ENCODE results near the gene SORL1. TPM values are rescaled to one million over a fixed set of nuclear protein-coding genes. Genes with fewer than 3 reads are reported as not detected.

Gene SORL1
- total RNA-seq, 1 experiment from 2014 or later = 4.9 TPM

DNA sequence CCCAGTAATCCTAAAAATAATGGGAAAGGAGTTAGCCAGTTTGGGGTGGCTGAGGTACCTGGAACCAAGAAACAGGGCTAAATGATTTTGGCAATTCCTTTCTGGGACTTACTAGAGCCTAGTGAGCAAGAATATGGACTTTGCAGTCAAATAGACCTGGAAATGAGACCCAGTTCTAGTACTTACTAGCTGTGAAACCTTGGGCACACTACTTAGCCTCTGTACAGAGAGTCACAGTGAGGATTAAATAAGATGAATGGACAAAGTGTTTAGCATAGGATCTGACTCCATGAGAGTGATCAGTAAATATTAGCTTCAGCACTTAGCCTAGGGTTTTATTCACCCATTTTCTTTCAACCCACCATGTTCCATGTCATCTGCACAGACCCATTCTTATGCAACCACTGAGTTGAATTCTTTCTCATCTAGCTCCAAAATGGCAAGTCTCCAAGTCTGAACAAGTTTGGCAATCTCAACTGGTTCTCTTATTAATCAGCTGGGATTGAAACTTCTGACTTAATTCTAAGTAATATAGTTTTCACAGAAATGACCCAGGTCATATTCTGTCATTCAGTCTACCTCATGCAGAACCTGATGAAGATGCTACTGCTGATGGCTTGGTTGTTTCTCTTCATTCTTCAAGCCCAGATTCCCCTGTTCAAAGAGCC, 15.0 kb upstream of the SORL1 start:
- H3K79me2 ChIP-seq (ENCODE audit: low read depth) = no peaks in the 10 kb centered on the region
- H3K4me3 ChIP-seq = no peak overlapping the region
- DNase-seq = no peak
- POLR2A ChIA-PET (ENCODE audit: unreplicated experiment) = no interaction called here
- TF ChIP-seq, protein P1, sequence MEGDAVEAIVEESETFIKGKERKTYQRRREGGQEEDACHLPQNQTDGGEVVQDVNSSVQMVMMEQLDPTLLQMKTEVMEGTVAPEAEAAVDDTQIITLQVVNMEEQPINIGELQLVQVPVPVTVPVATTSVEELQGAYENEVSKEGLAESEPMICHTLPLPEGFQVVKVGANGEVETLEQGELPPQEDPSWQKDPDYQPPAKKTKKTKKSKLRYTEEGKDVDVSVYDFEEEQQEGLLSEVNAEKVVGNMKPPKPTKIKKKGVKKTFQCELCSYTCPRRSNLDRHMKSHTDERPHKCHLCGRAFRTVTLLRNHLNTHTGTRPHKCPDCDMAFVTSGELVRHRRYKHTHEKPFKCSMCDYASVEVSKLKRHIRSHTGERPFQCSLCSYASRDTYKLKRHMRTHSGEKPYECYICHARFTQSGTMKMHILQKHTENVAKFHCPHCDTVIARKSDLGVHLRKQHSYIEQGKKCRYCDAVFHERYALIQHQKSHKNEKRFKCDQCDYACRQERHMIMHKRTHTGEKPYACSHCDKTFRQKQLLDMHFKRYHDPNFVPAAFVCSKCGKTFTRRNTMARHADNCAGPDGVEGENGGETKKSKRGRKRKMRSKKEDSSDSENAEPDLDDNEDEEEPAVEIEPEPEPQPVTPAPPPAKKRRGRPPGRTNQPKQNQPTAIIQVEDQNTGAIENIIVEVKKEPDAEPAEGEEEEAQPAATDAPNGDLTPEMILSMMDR (conservative IDR thresholded peaks at IDR 0.05) = no peak
- no peak for TF ChIP-seq EZH2 (IDR thresholded peaks at IDR 0.05; ENCODE audit: low read depth)
- no peak overlapping the region for H3K4me2 ChIP-seq
- CTCF ChIA-PET = no interaction called here
- no peaks in the 10 kb centered on the region for H4K20me1 ChIP-seq (ENCODE audit: insufficient read depth)
- H3K9me2 ChIP-seq (ENCODE audit: insufficient read depth) = no peaks in the 10 kb centered on the region
- H3K27me3 ChIP-seq (ENCODE audit: insufficient read depth, low read depth) = peaks cover 24% of the 10 kb centered on the region; the same call in 1 of the 2 replicates
- no peaks in the 10 kb centered on the region for H3K4me1 ChIP-seq (replicated peaks; ENCODE audit: insufficient read depth)
- no peaks in the 10 kb centered on the region for H3K9me3 ChIP-seq (ENCODE audit: insufficient read depth, low read depth)
- BruUV-seq (replicated peaks) = no TSS peak
- no peaks in the 10 kb centered on the region for H3K36me3 ChIP-seq (ENCODE audit: low read depth)
- no peak overlapping the region for H2AFZ ChIP-seq
- H3F3A ChIP-seq (ENCODE audit: insufficient read depth, low read depth) = no peaks in the 10 kb centered on the region
- intact Hi-C loops (cut with micrococcal nuclease; ENCODE audit: unreplicated experiment) = no loop called here
- H3K27ac ChIP-seq = no peak overlapping the region

DNA sequence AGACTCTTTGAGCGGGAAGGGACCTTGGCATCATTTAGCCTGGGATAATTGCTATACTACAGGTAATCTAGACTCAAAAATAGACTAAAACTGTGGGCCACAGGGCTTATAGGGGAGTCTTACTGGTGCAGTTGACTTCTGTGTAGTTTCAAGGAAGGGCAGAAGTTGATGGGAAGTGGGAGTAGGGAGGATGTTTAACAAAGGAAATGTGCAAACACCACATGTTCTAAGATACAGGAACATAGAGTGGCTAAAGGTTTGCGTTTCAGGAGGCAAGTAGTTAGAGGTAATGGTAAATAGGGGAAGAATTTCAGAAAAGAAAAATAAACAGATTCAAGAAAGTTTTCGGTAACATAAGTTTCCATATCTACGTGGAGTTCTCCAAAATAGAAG, 14.4 kb upstream of the SORL1 start:
- Histone ChIP-seq H3K4me2 (no peak overlapping the region), H3K4me3 (no peak overlapping the region), H2AFZ (no peak overlapping the region), H3K9me3 (ENCODE audit: insufficient read depth, low read depth) (no peaks in the 10 kb centered on the region), H3K79me2 (ENCODE audit: low read depth) (no peaks in the 10 kb centered on the region), H4K20me1 (ENCODE audit: insufficient read depth) (no peaks in the 10 kb centered on the region), H3K27me3 (ENCODE audit: insufficient read depth, low read depth) (peaks cover 24% of the 10 kb centered on the region; the same call in 1 of the 2 replicates), H3K27ac (no peak overlapping the region), H3F3A (ENCODE audit: insufficient read depth, low read depth) (no peaks in the 10 kb centered on the region), H3K4me1 (replicated peaks; ENCODE audit: insufficient read depth) (no peaks in the 10 kb centered on the region), H3K9me2 (ENCODE audit: insufficient read depth) (no peaks in the 10 kb centered on the region), H3K36me3 (ENCODE audit: low read depth) (no peaks in the 10 kb centered on the region)
- ChIA-PET CTCF (no interaction called here), POLR2A (ENCODE audit: unreplicated experiment) (no interaction called here)
- BruUV-seq (replicated peaks) = no TSS peak
- intact Hi-C loops (cut with micrococcal nuclease; ENCODE audit: unreplicated experiment) = no loop called here
- DNase-seq = no peak
- TF ChIP-seq EZH2 (IDR thresholded peaks at IDR 0.05; ENCODE audit: low read depth) = no peak
- TF ChIP-seq, protein P1 (conservative IDR thresholded peaks at IDR 0.05) = no peak

DNA sequence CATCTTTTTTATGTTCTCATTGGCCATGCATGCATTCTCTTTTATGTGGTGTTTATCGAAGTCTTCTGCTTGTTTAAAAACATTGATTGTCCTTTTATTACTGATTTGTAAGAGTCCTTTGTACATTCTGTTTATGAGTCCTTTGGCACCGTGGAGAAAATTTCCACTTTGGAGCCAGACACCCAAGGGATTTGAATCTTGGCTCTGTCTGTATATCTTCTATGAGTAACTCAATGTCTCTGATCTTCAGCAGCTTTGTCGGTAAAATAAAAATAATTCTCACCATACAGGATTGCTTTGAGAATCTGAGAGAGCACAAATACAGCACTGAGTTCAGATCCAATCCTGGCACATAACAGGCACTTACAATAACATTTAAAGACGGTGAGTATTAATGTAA, 12.8 kb upstream of the SORL1 start:
- intact Hi-C loops (cut with micrococcal nuclease; ENCODE audit: unreplicated experiment) = no loop called here
- CTCF ChIA-PET = no interaction called here
- Histone ChIP-seq H3K4me3 (no peak overlapping the region), H3K27me3 (ENCODE audit: insufficient read depth, low read depth) (peaks cover 24% of the 10 kb centered on the region; the same call in 1 of the 2 replicates), H3K27ac (no peak overlapping the region), H3K4me1 (replicated peaks; ENCODE audit: insufficient read depth) (no peaks in the 10 kb centered on the region), H4K20me1 (ENCODE audit: insufficient read depth) (no peaks in the 10 kb centered on the region), H3K9me3 (ENCODE audit: insufficient read depth, low read depth) (no peaks in the 10 kb centered on the region), H3F3A (ENCODE audit: insufficient read depth, low read depth) (no peaks in the 10 kb centered on the region), H3K9me2 (ENCODE audit: insufficient read depth) (no peaks in the 10 kb centered on the region), H3K79me2 (ENCODE audit: low read depth) (no peaks in the 10 kb centered on the region), H3K36me3 (ENCODE audit: low read depth) (no peaks in the 10 kb centered on the region), H3K4me2 (no peak overlapping the region), H2AFZ (no peak overlapping the region)
- POLR2A ChIA-PET (ENCODE audit: unreplicated experiment) = no interaction called here
- no TSS peak for BruUV-seq (replicated peaks)
- TF ChIP-seq, protein P1 (conservative IDR thresholded peaks at IDR 0.05) = no peak
- no peak for TF ChIP-seq EZH2 (IDR thresholded peaks at IDR 0.05; ENCODE audit: low read depth)
- DNase-seq = no peak
